A204.1 (cell line): ENCODE measurements around the gene RUVBL2.
"Not testable (repeated sequence)": the region's sequence is repeated elsewhere in the genome, so short reads cannot be mapped to it uniquely, and the experiment has no call there.

Experiments used
- FAIRE-seq: peaks from 2 replicates; lab custom pipeline; 2012; peaks lifted over from hg19 to GRCh38; lab: Jason Lieb, UNC

RUVBL2 gene

GRCh38 chr19:49049834-49050233, 56.1 kb downstream of the RUVBL2 start:
- FAIRE-seq = not testable (repeated sequence)

- not testable (repeated sequence) for FAIRE-seq
Observed at GRCh38 chr19:49050376-49051033, 56.8 kb downstream of the RUVBL2 start.

GRCh38 chr19:49056101-49056901, 62.6 kb downstream of the RUVBL2 start:
- no peak for FAIRE-seq

- FAIRE-seq = not testable (repeated sequence)
Observed at GRCh38 chr19:49056902-49057596, 63.4 kb downstream of the RUVBL2 start.

GRCh38 chr19:49057636-49058234, 64.0 kb downstream of the RUVBL2 start, which contains the start of gene CGB7:
Gene CGB7 (minus strand): TSS chr19:49057749. CDS start chr19:49055375, 2,374 bp downstream.
- FAIRE-seq = no peak

- no peak for FAIRE-seq
Observed at GRCh38 chr19:49058562-49058961, 64.9 kb downstream of the RUVBL2 start.

GRCh38 chr19:49059053-49059452, 65.4 kb downstream of the RUVBL2 start:
- no peak for FAIRE-seq

GRCh38 chr19:49061000-49061399, 67.3 kb downstream of the RUVBL2 start:
- FAIRE-seq = no peak

- no peak for FAIRE-seq
Observed at GRCh38 chr19:49061445-49061844, 67.8 kb downstream of the RUVBL2 start.

GRCh38 chr19:49064029-49064629, 70.4 kb downstream of the RUVBL2 start:
- no peak for FAIRE-seq

GRCh38 chr19:49064768-49065611, 71.3 kb downstream of the RUVBL2 start, which contains the start of gene NTF4:
Gene NTF4 (minus strand): TSS chr19:49064818. CDS start chr19:49061997, 2,821 bp downstream.
- no peak for FAIRE-seq
